Measurements from ENCODE around the gene IL12RB1. TPM values are rescaled to one million over a fixed set of nuclear protein-coding genes. Genes with fewer than 3 reads are reported as not detected.

The IL12RB1 gene
- total and polyA plus RNA-seq, 2 of the 13 experiments (the other 11 are each of a cell fraction or from before 2014, with no cell fraction given), result 0.03 to 0.04 TPM

DNA sequence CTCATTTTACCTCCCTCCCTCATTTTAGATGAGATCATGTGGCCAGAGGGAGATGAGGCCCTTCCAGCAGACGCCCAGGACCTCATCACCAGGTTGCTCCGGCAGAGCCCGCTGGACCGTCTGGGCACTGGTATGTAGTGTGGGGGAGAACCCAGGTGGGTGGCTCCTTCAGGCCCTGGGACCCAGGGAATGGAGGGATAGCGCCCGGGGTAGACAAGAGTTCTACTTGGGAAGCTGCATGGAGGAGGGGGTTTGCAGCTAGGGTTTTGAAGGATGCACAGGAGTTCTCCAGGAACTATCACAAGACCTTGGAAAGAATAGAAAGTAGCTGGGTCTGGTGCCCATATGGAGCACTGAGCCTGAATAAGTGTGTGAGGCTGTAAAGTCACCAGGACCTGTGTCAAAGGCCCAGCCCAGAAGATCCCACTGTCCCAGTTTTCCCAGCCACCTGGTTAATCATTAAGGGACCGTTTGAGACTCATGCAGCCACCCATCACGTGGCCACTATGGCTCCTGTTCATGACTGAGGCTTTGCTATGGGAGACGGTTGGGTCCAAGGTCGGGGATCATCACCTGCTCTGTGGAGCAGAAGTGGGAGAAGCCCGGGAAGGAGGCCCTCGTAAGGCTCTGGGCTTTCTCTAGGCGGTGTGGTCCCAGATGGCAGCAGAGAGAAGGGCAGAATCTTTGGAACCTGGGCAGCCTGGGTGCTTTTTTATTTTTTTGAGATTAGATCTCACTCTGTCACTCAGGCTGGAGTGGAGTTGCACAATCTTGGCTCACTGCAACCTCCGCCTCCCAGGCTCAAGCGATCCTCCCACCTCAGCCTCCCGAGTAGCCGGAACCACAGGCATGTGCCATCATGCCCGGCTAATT is 49.2 kb upstream of the IL12RB1 start (continued):
- peak; percentile 68 for TF ChIP-seq RARA (CRISPR knock-in tag; IDR thresholded peaks at IDR 0.05)
- TF ChIP-seq, protein P1, sequence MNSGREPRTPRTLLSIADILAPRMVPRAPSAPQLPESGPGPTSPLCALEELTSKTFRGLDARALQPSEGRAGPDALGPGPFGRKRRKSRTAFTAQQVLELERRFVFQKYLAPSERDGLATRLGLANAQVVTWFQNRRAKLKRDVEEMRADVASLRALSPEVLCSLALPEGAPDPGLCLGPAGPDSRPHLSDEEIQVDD (CRISPR knock-in tag; IDR thresholded peaks at IDR 0.05; ENCODE audit: borderline replicate concordance), result no peak
- TF ChIP-seq, protein P2, sequence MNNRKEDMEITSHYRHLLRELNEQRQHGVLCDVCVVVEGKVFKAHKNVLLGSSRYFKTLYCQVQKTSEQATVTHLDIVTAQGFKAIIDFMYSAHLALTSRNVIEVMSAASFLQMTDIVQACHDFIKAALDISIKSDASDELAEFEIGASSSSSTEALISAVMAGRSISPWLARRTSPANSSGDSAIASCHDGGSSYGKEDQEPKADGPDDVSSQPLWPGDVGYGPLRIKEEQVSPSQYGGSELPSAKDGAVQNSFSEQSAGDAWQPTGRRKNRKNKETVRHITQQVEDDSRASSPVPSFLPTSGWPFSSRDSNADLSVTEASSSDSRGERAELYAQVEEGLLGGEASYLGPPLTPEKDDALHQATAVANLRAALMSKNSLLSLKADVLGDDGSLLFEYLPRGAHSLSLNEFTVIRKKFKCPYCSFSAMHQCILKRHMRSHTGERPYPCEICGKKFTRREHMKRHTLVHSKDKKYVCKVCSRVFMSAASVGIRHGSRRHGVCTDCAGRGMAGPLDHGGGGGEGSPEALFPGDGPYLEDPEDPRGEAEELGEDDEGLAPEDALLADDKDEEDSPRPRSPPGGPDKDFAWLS (CRISPR knock-in tag; IDR thresholded peaks at IDR 0.05; ENCODE audit: borderline replicate concordance), result no peak
- TF ChIP-seq ZNF670 (CRISPR knock-in tag; IDR thresholded peaks at IDR 0.05; ENCODE audit: borderline replicate concordance), result no peak; the same call in 1 of the 2 replicates
- TF ChIP-seq ZNF326 (CRISPR knock-in tag; IDR thresholded peaks at IDR 0.05; ENCODE audit: borderline replicate concordance), result no peak
- no peak for TF ChIP-seq MAZ (IDR thresholded peaks at IDR 0.05; ENCODE audit: borderline replicate concordance, low read depth, low read length)
- TF ChIP-seq MAZ (CRISPR knock-in tag; IDR thresholded peaks at IDR 0.05; ENCODE audit: low read depth), result 0 out of 2 replicates have a peak, but pooled peaks have one; percentile 43
- TF ChIP-seq ZNF773 (CRISPR knock-in tag; IDR thresholded peaks at IDR 0.05; ENCODE audit: borderline replicate concordance), result no peak
- TF ChIP-seq ZNF280B (CRISPR knock-in tag; IDR thresholded peaks at IDR 0.05; ENCODE audit: borderline replicate concordance), result no peak
- no peak for TF ChIP-seq CCDC6 (CRISPR knock-in tag; IDR thresholded peaks at IDR 0.05)
- TF ChIP-seq ZNF646 (CRISPR knock-in tag; IDR thresholded peaks at IDR 0.05), result no peak
- no peak for TF ChIP-seq PRDM4 (CRISPR knock-in tag; IDR thresholded peaks at IDR 0.05; ENCODE audit: borderline replicate concordance)
